ENCODE data around the gene ZNF287. TPM values are rescaled to one million over a fixed set of nuclear protein-coding genes. Genes with fewer than 3 reads are reported as not detected.

ZNF287 gene
- total and polyA plus RNA-seq, 10 of the 15 experiments (the other 5 are each of a cell fraction or from before 2014, with no cell fraction given), result 1.9 to 15.5 (median 4.0) TPM

DNA sequence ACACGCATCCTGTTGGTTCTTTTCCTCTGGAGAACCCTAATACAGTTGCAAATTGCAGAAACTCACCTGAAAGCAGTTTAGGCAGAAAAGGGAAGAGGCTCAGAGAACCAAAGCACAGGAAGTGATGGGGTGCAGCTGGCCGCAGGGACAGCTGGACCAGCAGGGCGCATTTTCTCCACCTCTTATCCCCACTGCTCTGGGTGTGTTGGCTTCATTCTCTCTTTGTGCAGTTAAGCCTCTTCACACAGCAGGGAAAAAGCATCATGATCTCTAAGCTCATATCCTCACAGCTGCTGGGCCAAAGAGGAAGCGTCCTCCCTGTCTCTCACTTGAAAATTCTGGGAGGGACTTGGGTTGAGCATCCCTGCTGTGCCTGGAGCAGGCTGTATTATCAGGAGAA lies 57.0 kb downstream of the ZNF287 start:
- H2AFZ ChIP-seq (ENCODE audit: control insufficient read depth, low read depth, low read length), result no peak overlapping the region
- in situ Hi-C loops (cut with MboI) (no loop called here), intact Hi-C loops (cut with micrococcal nuclease; ENCODE audit: unreplicated experiment) (no loop called here)
- no peaks in the 10 kb centered on the region for H3K79me2 ChIP-seq (ENCODE audit: control insufficient read depth, insufficient read depth, low read length)
- FAIRE-seq, result no peak
- H3K27me3 ChIP-seq (replicated peaks in 1 of 2; ENCODE audit: control insufficient read depth in 2 of 2, insufficient read depth in 2 of 2, low read length in 1 of 2), result no peaks in the 10 kb centered on the region
- ChIA-PET SMC1A (ENCODE audit: uncharacterized antibody, unreplicated experiment) (no interaction called here), POLR2A (no interaction called here), CTCF (interaction anchor here (1.3 to 1.5 kb wide), 2 partner anchors 10 to 148 kb away, joined by 7 read pairs; no protein-coding TSS in a partner anchor), RAD21 (ENCODE audit: unreplicated experiment) (interaction anchor here (0.5 kb wide), 1 partner anchor 513 kb away, joined by 3 read pairs; no protein-coding TSS in a partner anchor)
- H3K9me3 ChIP-seq (replicated peaks; ENCODE audit: control insufficient read depth, insufficient read depth, low read length), result no peaks in the 10 kb centered on the region
- H4K20me1 ChIP-seq (ENCODE audit: control insufficient read depth, insufficient read depth), result no peaks in the 10 kb centered on the region
- ATAC-seq, result no peak; the same call in 2 of the 3 replicates
- BruUV-seq (replicated peaks), result no TSS peak
- DNase-seq (ENCODE audit: low read depth, low spot score), result no peak
- H3K4me2 ChIP-seq (ENCODE audit: control insufficient read depth, insufficient read depth), result no peak overlapping the region
- peaks cover 5% of the 10 kb centered on the region; the same call in 1 of the 2 replicates for H3K4me1 ChIP-seq (ENCODE audit: control insufficient read depth, insufficient read depth, low read length)
- H3K4me3 ChIP-seq, result no peak overlapping the region
- H3K27ac ChIP-seq (ENCODE audit: control insufficient read depth, insufficient read depth), result no peak overlapping the region
- H3K9ac ChIP-seq (ENCODE audit: control insufficient read depth, insufficient read depth, low read length), result no peak overlapping the region
- no peaks in the 10 kb centered on the region for H3K36me3 ChIP-seq (ENCODE audit: control insufficient read depth in 2 of 2, insufficient read depth in 2 of 2, low read length in 1 of 2)
- 32% methylated on average over 4 of the region's 4 CpGs for WGBS (ENCODE audit: insufficient coverage, insufficient replicate concordance, low lambda C conversion rate, missing lambda C conversion rate)
- no peak for TF ChIP-seq RELA (IDR thresholded peaks at IDR 0.05; ENCODE audit: borderline replicate concordance, partially characterized antibody)
- TF ChIP-seq TCF3 (IDR thresholded peaks at IDR 0.05; ENCODE audit: borderline replicate concordance, insufficient read depth, low read depth, low read length), result 0 out of 2 replicates have a peak, but pooled peaks have one; percentile 41

DNA sequence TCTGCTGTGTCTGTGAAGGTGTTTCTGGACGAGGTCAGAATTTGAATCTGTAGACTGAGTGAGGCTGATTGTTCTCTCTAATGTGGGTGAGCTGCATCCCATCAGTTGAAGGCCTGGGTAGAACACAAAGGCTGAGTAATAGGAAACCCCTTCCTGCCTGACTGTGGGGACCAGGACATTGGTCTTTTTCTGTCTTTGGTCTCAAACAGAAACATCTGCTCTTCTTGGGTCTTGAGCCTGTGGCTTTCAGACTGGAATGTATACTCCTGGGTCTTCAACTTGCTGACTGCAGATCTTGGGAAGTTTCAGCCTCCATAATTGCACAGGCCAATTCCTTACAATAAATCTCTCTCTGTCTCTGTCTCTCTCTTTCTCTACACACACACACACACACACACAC lies 57.4 kb downstream of the ZNF287 start:
- Histone ChIP-seq H3K4me1 (ENCODE audit: control insufficient read depth, insufficient read depth, low read length) (peaks cover 5% of the 10 kb centered on the region; the same call in 1 of the 2 replicates), H3K9ac (ENCODE audit: control insufficient read depth, insufficient read depth, low read length) (no peak overlapping the region), H3K36me3 (ENCODE audit: control insufficient read depth in 2 of 2, insufficient read depth in 2 of 2, low read length in 1 of 2) (no peaks in the 10 kb centered on the region), H3K27ac (ENCODE audit: control insufficient read depth, insufficient read depth) (no peak overlapping the region), H3K27me3 (replicated peaks in 1 of 2; ENCODE audit: control insufficient read depth in 2 of 2, insufficient read depth in 2 of 2, low read length in 1 of 2) (no peaks in the 10 kb centered on the region), H4K20me1 (ENCODE audit: control insufficient read depth, insufficient read depth) (no peaks in the 10 kb centered on the region), H2AFZ (ENCODE audit: control insufficient read depth, low read depth, low read length) (no peak overlapping the region), H3K79me2 (ENCODE audit: control insufficient read depth, insufficient read depth, low read length) (no peaks in the 10 kb centered on the region), H3K9me3 (replicated peaks; ENCODE audit: control insufficient read depth, insufficient read depth, low read length) (no peaks in the 10 kb centered on the region), H3K4me3 (no peak overlapping the region), H3K4me2 (ENCODE audit: control insufficient read depth, insufficient read depth) (no peak overlapping the region)
- POLR2A ChIA-PET, result interaction anchor here (0.5 kb wide), 1 partner anchor 120 kb away, joined by 4 read pairs; no protein-coding TSS in a partner anchor
- WGBS (ENCODE audit: insufficient coverage, insufficient replicate concordance, low lambda C conversion rate, missing lambda C conversion rate), result 0% methylated on average over 1 of the region's 1 CpG
- ATAC-seq (no peak), FAIRE-seq (no peak), DNase-seq (ENCODE audit: low read depth, low spot score) (no peak)
- in situ Hi-C loops (cut with MboI), result no loop called here
- no TSS peak for BruUV-seq (replicated peaks)
- RAD21 ChIA-PET (ENCODE audit: unreplicated experiment), result interaction anchor here (0.5 kb wide), 1 partner anchor 513 kb away, joined by 3 read pairs; no protein-coding TSS in a partner anchor
- CTCF ChIA-PET, result interaction anchor here (1.3 to 1.5 kb wide), 2 partner anchors 10 to 147 kb away, joined by 7 read pairs; no protein-coding TSS in a partner anchor
- intact Hi-C loops (cut with micrococcal nuclease; ENCODE audit: unreplicated experiment), result no loop called here
- SMC1A ChIA-PET (ENCODE audit: uncharacterized antibody, unreplicated experiment), result interaction anchor here (0.6 kb wide), 1 partner anchor 13 kb away, joined by 3 read pairs; no protein-coding TSS in a partner anchor
- TF ChIP-seq, protein P1, sequence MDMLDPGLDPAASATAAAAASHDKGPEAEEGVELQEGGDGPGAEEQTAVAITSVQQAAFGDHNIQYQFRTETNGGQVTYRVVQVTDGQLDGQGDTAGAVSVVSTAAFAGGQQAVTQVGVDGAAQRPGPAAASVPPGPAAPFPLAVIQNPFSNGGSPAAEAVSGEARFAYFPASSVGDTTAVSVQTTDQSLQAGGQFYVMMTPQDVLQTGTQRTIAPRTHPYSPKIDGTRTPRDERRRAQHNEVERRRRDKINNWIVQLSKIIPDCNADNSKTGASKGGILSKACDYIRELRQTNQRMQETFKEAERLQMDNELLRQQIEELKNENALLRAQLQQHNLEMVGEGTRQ (IDR thresholded peaks at IDR 0.05; ENCODE audit: borderline replicate concordance, low read depth, low read length), result no peak
- TF ChIP-seq IRF4 (IDR thresholded peaks at IDR 0.05; ENCODE audit: low read depth, low read length) (no peak), POLR2AphosphoS2 (IDR thresholded peaks at IDR 0.05; ENCODE audit: low read depth, low read length) (no peak), ZBED1 (IDR thresholded peaks at IDR 0.05; ENCODE audit: borderline replicate concordance) (no peak), POLR2AphosphoS5 (IDR thresholded peaks at IDR 0.05; ENCODE audit: low read length) (no peak), KAT2A (conservative IDR thresholded peaks at IDR 0.05; ENCODE audit: control insufficient read depth, low read depth, low read length) (no peak), SMC3 (IDR thresholded peaks at IDR 0.05; ENCODE audit: borderline replicate concordance, low read length) (no peak), SIX5 (IDR thresholded peaks at IDR 0.05; ENCODE audit: low read depth, low read length, severe bottlenecking) (no peak), RAD51 (IDR thresholded peaks at IDR 0.05) (no peak), SUZ12 (IDR thresholded peaks at IDR 0.05; ENCODE audit: unreplicated experiment) (no peak), SREBF1 (IDR thresholded peaks at IDR 0.05; ENCODE audit: low read length) (no peak), SIN3A (IDR thresholded peaks at IDR 0.05; ENCODE audit: low read depth, low read length) (no peak), SMAD1 (IDR thresholded peaks at IDR 0.05; ENCODE audit: low read depth, partially characterized antibody) (no peak)
- TF ChIP-seq, protein P2, sequence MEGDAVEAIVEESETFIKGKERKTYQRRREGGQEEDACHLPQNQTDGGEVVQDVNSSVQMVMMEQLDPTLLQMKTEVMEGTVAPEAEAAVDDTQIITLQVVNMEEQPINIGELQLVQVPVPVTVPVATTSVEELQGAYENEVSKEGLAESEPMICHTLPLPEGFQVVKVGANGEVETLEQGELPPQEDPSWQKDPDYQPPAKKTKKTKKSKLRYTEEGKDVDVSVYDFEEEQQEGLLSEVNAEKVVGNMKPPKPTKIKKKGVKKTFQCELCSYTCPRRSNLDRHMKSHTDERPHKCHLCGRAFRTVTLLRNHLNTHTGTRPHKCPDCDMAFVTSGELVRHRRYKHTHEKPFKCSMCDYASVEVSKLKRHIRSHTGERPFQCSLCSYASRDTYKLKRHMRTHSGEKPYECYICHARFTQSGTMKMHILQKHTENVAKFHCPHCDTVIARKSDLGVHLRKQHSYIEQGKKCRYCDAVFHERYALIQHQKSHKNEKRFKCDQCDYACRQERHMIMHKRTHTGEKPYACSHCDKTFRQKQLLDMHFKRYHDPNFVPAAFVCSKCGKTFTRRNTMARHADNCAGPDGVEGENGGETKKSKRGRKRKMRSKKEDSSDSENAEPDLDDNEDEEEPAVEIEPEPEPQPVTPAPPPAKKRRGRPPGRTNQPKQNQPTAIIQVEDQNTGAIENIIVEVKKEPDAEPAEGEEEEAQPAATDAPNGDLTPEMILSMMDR (IDR thresholded peaks at IDR 0.05 in 2 of 3, conservative IDR thresholded peaks at IDR 0.05 in 1 of 3; ENCODE audit: control insufficient read depth in 2 of 3, extremely low read depth in 1 of 3, insufficient read depth in 1 of 3, low read depth in 3 of 3, low read length in 3 of 3), result no peak

Data from GM12878 (cell line).